Ovary (tissue), 9 donors: Measurements from ENCODE around the gene KCNC2. TPM values are rescaled to one million over a fixed set of nuclear protein-coding genes. Genes with fewer than 3 reads are reported as not detected.

Experiments used
- DNase-seq, 5 donors: peaks; one replicate each; pipeline ENCODE4 v3.0.0-alpha.2; 2019 to 2020
- H3K27ac ChIP-seq, 2 donors: fragments of 200-600 bp; one replicate each; pipeline versions ENCODE4 v1.5.1 to v1.8.0; 2019 to 2022
- H3K27me3 ChIP-seq: fragments of 200-600 bp; one replicate; pipeline ENCODE4 v1.8.0; 2022
- H3K36me3 ChIP-seq: fragments of 200-600 bp; sonication (generic); one replicate; pipeline ENCODE4 v1.5.1; 2019
- H3K4me1 ChIP-seq: one replicate; pipeline ENCODE4 v1.8.1; 2013; ENCODE audit warnings: mild to moderate bottlenecking, moderate library complexity; ENCODE audit not compliant: insufficient read depth
- H3K4me3 ChIP-seq: fragments of 200-600 bp; sonication (generic); one replicate; pipeline ENCODE4 v1.5.1; 2017
- H3K9me3 ChIP-seq, 2 donors: fragments of 200-600 bp in 1 of 2; sonication (generic) in 1 of 2; one replicate each; pipeline versions ENCODE4 v1.5.1 to v1.8.1; 2013 to 2019; ENCODE audit warnings: mild to moderate bottlenecking in 1 of 2, moderate library complexity in 1 of 2
- EP300 ChIP-seq: sonication (generic); formaldehyde crosslinking; IDR thresholded peaks from one replicate; pipeline ENCODE4 v1.6.1; 2017; ENCODE audit warnings: antibody characterized with exemption
- POLR2A ChIP-seq: fragments of 450-650 bp; IDR thresholded peaks from one replicate; pipeline ENCODE4 v1.6.1; 2017; ENCODE audit warnings: antibody characterized with exemption, mild to moderate bottlenecking, moderate library complexity
- WGBS, 3 donors: extraction: QIAGEN DNeasy Blood & Tissue Kit in 1 of 3; methylation state at CpG; one replicate each; pipeline versions ENCODE4 v1.1.5 to v1.1.7; 2013 to 2017; 5-methylcytosine and 5-hydroxymethylcytosine counted together
- intact Hi-C, 4 donors: fragments of 100-400 bp; cut with DNase I; formaldehyde crosslinking; loops; one replicate each; pipeline versions ENCODE4 v1.11.0 to v1.15.1; 2022 to 2023
- polyA plus RNA-seq, 2 donors: library from polyadenylated mRNA; stranded (reverse); fragments of 200-250 nt in 1 of 2; fragments of 350-450 nt in 1 of 2; fragmentation: Illumina TruSeq in 1 of 2; extraction: RNeasy Lipid Tissue Mini Kit (QIAGEN cat#74804) in 1 of 2; gene quantifications; one replicate each; pipeline ENCODE4 v1.2.3, GENCODE V29; 2013 to 2014
- total RNA-seq, 7 donors: library from RNA; depleted of rRNA in 2 of 7; stranded (reverse); fragments of >200 nt in 2 of 7; fragmentation: NEBNext Ultra II Directional in 3 of 7; extraction: Animal tissue kit (Norgen Biotek cat#: 25700) in 3 of 7; gene quantifications; one replicate each; pipeline versions ENCODE4 v1.1.0 to v1.2.4, GENCODE V29; 2016 to 2023
- TF ChIP-seq, protein P1 (sequence below), 3 donors: fragments of 450-650 bp in 2 of 3; fragments of 200-600 bp in 1 of 3; IDR thresholded peaks; one replicate each; pipeline versions ENCODE4 v1.5.1 to v1.8.0; 2016 to 2022; ENCODE audit warnings: antibody characterized with exemption in 3 of 3, mild to moderate bottlenecking in 1 of 3
- donor health status: DM: no; HTN: no; CAD: no; lungs with moderate emphysema.
- donor health status: DM: no; HTN: no; CAD: no.
- donor health status: Bipolar disorder and iron deficiency.
- donor health status: DM: yes; HTN: yes; CAD: no.
- donor health status: DM: no; HTN: no; CAD: no.
- donor health status: DM: yes; HTN: yes; CAD: no.

The KCNC2 gene
- total and polyA plus RNA-seq, 9 donors = not detected

DNA sequence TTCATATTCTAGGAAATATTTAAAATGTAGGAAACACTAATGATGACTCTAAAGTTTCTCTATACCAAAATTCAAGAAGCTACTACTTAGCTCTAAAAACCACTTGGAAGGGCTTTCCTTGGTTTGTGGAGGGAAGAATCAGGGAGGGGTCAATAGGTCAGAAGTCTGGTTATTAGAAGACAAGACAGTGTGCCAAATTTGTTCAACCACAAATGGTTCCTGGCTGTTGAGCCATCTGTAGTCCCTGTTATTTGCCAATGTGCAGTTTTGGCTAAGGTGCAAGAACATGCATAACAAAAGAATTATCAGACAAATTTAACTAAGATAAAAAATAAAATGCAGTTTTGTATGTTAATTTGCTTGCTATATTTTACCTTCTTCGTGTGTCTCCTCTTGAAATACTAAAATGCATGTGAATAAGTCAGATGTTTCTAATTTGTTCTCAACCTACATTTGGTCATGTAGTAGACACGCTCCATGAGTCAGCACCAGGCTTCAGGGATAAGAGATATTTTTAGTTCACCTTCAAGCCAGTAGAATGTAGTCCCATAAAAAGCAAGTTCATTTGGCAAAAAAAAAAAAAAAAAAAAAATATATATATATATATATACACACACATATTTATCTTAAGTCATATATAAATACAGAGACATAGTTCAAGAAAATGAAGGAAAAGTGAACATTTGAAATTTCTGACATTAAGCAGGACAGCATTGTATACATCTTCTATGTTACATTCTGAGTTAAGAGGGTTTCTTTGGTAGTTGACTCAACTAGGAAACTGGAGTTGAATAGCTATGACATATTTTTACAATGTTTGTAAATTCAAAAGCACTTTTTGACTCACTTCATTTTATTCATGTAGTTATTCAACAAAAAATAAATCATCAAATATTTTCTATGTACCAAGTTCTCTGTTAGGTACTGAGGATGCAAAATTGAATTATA, 123.3 kb downstream of the KCNC2 start:
- WGBS, 3 donors = 51 to 63% (median 56%) methylated on average over 2 of the region's 2 CpGs
- no peak overlapping the region for H3K27ac ChIP-seq
- no peak for TF ChIP-seq EP300
- TF ChIP-seq POLR2A = no peak
- TF ChIP-seq, protein P1, sequence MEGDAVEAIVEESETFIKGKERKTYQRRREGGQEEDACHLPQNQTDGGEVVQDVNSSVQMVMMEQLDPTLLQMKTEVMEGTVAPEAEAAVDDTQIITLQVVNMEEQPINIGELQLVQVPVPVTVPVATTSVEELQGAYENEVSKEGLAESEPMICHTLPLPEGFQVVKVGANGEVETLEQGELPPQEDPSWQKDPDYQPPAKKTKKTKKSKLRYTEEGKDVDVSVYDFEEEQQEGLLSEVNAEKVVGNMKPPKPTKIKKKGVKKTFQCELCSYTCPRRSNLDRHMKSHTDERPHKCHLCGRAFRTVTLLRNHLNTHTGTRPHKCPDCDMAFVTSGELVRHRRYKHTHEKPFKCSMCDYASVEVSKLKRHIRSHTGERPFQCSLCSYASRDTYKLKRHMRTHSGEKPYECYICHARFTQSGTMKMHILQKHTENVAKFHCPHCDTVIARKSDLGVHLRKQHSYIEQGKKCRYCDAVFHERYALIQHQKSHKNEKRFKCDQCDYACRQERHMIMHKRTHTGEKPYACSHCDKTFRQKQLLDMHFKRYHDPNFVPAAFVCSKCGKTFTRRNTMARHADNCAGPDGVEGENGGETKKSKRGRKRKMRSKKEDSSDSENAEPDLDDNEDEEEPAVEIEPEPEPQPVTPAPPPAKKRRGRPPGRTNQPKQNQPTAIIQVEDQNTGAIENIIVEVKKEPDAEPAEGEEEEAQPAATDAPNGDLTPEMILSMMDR (IDR thresholded peaks at IDR 0.05) = no peak

DNA sequence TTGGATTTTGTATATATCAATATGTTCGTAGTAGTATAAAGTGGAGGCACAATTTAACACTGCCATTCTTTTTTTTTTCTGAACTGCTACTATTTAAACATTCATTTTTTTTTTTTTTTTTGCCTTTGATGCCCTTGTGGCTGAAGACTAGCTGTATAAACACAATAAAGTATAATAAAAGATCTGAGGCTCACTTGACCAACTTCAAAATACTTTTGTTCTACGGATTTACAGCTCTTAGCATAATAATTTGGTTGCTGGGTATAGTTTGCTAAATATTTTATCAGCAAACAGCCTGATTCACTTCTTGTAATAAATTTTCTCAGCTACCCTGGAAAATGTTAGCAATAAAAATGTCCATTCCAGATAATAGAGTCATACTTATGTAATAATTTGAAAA, 128.3 kb downstream of the KCNC2 start:
- 23 to 42% (median 33%) methylated on average over 2 of the region's 2 CpGs for WGBS, 3 donors
- H3K27me3 ChIP-seq = no peaks in the 10 kb centered on the region
- H3K4me1 ChIP-seq = no peaks in the 10 kb centered on the region
- DNase-seq = no peak
- H3K4me3 ChIP-seq = no peak overlapping the region
- no peaks in the 10 kb centered on the region for H3K9me3 ChIP-seq
- no peaks in the 10 kb centered on the region for H3K36me3 ChIP-seq
- TF ChIP-seq POLR2A (no peak), EP300 (no peak)
- TF ChIP-seq, protein P1 (IDR thresholded peaks at IDR 0.05) = no peak
- intact Hi-C loops = no loop called here
- H3K27ac ChIP-seq = no peak overlapping the region

More for the DNA sequence above, 123.3 kb downstream of the KCNC2 start:
- no peak for DNase-seq
- intact Hi-C loops = no loop called here
- no peaks in the 10 kb centered on the region for H3K9me3 ChIP-seq
- H3K27me3 ChIP-seq = no peaks in the 10 kb centered on the region
- H3K4me1 ChIP-seq = no peaks in the 10 kb centered on the region
- H3K4me3 ChIP-seq = no peak overlapping the region
- H3K36me3 ChIP-seq = no peaks in the 10 kb centered on the region

DNA sequence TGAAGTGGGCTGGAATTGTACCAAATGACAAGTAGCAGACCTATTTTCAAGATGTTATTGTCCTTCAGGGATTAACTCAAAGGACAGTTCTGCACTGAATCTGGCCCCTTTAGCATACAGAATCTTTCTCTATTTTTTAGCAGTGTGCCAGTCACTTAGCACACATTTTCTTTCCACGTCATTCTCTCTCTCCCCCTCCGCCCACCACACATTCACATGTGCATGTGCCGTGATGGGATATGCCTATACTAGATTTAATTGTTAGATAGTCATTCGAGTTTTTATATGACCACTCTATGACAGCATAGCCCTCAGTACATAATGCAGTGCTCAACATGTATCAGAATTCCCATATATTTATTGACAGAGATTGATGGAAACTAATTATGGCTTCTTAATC, 129.1 kb downstream of the KCNC2 start:
- Histone ChIP-seq H3K27me3 (no peaks in the 10 kb centered on the region), H3K4me1 (no peaks in the 10 kb centered on the region), H3K27ac (no peak overlapping the region), H3K36me3 (no peaks in the 10 kb centered on the region), H3K9me3 (no peaks in the 10 kb centered on the region), H3K4me3 (no peak overlapping the region)
- DNase-seq = no peak
- 70 to 78% (median 77%) methylated on average over 4 of the region's 4 CpGs for WGBS, 3 donors
- TF ChIP-seq, protein P1 (IDR thresholded peaks at IDR 0.05) = no peak
- TF ChIP-seq POLR2A (no peak), EP300 (no peak)
- intact Hi-C loops = no loop called here

DNA sequence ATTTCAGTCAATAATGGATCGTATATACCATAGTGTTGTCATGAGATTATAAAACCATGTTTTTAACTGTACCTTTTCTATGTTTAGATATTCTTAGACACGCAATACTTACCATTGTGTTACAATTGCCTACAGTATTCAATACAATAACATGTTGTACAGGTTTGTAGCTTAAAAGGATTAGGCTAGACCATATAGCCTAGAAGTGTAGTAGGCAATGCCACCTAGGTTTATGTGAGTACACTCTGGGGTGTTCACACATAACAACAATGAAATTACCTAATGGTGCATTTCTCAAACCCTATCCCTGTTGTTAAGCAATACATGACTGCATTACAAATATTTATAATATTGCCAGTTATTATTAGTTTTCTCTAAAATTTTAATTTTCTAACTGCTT, 144.2 kb downstream of the KCNC2 start:
- Histone ChIP-seq H3K27me3 (no peaks in the 10 kb centered on the region), H3K9me3 (no peaks in the 10 kb centered on the region), H3K4me3 (no peak overlapping the region), H3K27ac (no peak overlapping the region), H3K36me3 (no peaks in the 10 kb centered on the region), H3K4me1 (no peaks in the 10 kb centered on the region)
- DNase-seq = no peak
- intact Hi-C loops = no loop called here
- TF ChIP-seq, protein P1 (IDR thresholded peaks at IDR 0.05) = no peak
- no peak for TF ChIP-seq EP300
- TF ChIP-seq POLR2A = no peak
- WGBS, 3 donors = 73 to 86% (median 84%) methylated on average over 2 of the region's 2 CpGs
